ENCODE measurements around the gene PPM1H. TPM values are rescaled to one million over a fixed set of nuclear protein-coding genes. Genes with fewer than 3 reads are reported as not detected.

The PPM1H gene
- total RNA-seq, 2 experiments from 2014 or later: not detected

DNA sequence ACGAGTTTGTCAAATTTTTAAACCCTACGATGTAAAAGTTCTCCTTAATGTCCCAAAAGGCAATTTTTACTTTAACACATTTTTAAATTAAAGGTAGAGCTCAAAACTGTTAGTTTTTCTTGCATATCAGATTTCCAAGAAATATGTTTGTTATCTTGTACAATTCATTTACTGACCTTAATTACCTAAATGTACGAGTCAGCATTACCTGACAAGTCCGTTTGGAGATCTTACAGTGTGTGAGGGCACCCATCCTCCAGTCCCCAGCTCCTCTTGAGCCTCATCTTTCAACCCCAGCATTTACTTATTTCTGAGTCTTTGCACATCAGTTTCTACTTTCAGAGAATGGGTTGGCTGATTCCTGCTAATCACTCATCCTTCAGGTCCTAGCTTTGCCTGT, 23.7 kb downstream of the PPM1H start:
- Mint-ChIP-seq H3K36me3 (ENCODE audit: low read depth) (no peaks in the 10 kb centered on the region), H3K9me3 (no peaks in the 10 kb centered on the region), H3K4me1 (no peaks in the 10 kb centered on the region), H3K27me3 (peaks cover 18% of the 10 kb centered on the region), H3K4me3 (no peak overlapping the region), H3K27ac (no peak overlapping the region)
- CTCF ChIA-PET: no interaction called here
- no peak for DNase-seq
- POLR2A ChIA-PET: no interaction called here

DNA sequence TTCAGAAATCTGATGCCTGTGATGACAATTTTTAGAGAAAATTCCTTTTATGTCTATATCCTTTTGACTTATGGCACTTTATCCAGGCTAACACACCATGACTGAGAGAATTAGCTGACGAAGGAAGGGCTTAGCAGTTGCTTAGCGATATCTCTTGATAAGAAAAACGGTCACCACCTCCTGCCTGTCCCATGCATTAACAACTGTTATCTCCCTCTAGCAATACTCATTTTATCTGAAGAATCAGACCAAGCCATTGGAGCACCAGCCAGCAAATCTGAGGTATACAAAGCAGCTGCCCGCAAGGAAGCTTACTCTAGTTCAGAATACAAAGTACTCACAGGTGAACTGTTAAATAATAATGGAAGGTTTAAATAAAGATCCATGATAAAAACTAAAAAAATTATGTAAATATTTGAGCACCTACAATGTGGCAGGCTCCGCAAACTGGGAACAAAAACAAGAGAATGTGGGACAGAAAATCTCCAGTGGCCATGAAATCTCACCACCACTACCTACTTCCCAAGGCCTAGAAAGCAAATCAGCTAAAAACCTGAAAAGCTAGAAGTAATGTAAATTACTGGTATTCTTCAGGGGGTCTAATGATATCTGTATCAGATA, 24.3 kb downstream of the PPM1H start:
- peaks cover 18% of the 10 kb centered on the region for H3K27me3 Mint-ChIP-seq
- no peak overlapping the region for H3K27ac Mint-ChIP-seq
- no peaks in the 10 kb centered on the region for H3K9me3 Mint-ChIP-seq
- no peaks in the 10 kb centered on the region for H3K36me3 Mint-ChIP-seq (ENCODE audit: low read depth)
- CTCF ChIA-PET: no interaction called here
- no peaks in the 10 kb centered on the region for H3K4me1 Mint-ChIP-seq
- DNase-seq: no peak
- H3K4me3 Mint-ChIP-seq: no peak overlapping the region
- POLR2A ChIA-PET: no interaction called here

DNA sequence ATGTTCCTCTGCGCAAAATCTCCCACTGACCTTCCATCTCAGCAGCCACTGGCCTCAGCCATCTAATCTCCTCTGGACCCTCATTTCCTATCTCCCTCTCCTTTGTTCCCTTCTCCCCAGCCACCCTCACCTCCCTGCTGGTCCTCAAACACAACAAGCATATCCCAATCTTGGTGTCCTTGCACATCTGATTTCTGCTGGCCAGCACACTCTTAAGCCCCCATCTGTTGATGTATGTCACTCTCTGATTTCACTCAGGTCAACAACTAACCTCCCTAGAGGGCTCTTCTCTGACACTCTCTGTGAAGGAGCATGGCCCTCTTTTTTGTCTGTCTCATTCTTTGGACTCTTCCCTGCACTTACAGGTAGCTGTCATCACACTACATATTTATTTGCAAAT, 25.6 kb downstream of the PPM1H start:
- no peak overlapping the region for H3K27ac Mint-ChIP-seq
- DNase-seq: no peak
- no peaks in the 10 kb centered on the region for H3K36me3 Mint-ChIP-seq (ENCODE audit: low read depth)
- POLR2A ChIA-PET: no interaction called here
- H3K9me3 Mint-ChIP-seq: no peaks in the 10 kb centered on the region
- peaks cover 22% of the 10 kb centered on the region for H3K27me3 Mint-ChIP-seq
- H3K4me3 Mint-ChIP-seq: no peak overlapping the region
- H3K4me1 Mint-ChIP-seq: no peaks in the 10 kb centered on the region
- CTCF ChIA-PET: no interaction called here

DNA sequence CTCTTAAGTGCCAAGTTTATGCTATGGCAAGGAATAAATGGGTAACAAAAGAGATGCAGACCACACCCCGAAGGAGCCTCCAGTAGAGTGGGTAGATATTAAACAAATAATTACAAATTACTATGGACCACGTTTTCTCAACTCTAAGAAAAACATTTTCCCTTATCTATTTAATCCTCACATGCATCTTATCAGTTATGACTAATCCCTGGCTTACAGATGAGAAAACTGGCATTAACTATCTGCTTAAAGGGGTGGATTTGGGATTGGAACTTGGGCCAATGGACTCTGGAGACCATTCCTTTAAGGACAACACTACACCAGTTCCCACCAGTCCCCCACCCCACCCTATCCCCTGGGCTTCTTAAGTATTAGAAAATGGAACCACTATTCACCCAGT, 26.3 kb downstream of the PPM1H start:
- Mint-ChIP-seq H3K9me3 (no peaks in the 10 kb centered on the region), H3K27ac (no peak overlapping the region), H3K4me1 (no peaks in the 10 kb centered on the region), H3K27me3 (peaks cover 22% of the 10 kb centered on the region), H3K36me3 (ENCODE audit: low read depth) (no peaks in the 10 kb centered on the region), H3K4me3 (no peak overlapping the region)
- DNase-seq: no peak
- POLR2A ChIA-PET: no interaction called here
- CTCF ChIA-PET: no interaction called here

DNA sequence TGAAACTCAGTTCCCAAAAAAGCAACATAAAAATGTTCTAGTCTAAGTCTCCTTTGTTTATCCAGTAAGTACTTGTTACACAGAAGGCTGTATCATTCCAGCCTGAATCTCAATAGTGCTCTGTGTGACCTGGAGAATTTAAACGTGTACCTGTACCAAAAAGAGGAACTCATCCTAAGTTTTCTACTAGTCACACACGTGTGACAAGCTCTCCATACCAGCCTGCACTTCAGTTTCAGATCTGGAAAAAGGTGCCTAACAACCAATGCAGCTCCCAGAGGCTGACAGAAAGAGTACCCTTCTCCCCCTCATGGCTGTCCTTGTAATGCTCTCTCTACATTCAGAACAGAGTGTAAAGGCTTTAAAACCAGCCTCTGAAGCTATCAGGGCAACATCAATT, 27.4 kb downstream of the PPM1H start:
- Mint-ChIP-seq H3K27me3 (peaks cover 22% of the 10 kb centered on the region), H3K9me3 (no peaks in the 10 kb centered on the region), H3K4me1 (no peaks in the 10 kb centered on the region), H3K36me3 (ENCODE audit: low read depth) (no peaks in the 10 kb centered on the region), H3K27ac (no peak overlapping the region), H3K4me3 (no peak overlapping the region)
- DNase-seq: no peak
- ChIA-PET POLR2A (no interaction called here), CTCF (interaction anchor here (0.6 kb wide), 1 partner anchor 1407 kb away, joined by 4 read pairs; no protein-coding TSS in a partner anchor)

DNA sequence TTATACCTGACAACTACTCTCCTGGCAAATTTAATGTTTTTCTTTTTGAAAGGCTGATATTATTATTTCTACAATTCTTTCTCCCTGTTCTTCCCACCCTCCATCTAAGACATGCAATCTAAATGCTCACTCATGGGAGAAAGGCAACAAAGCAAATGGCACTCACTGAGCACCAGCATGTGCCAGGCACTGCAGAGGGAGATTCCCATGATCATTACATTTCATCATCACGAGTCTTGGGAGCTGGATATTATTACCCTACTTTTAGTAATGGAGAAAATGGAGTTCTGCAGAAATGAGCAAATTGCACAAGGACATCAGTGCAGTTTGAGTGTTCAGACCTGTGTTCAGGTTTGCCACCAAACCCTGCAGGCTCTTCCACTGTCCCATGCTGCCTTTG, 27.9 kb downstream of the PPM1H start:
- no peak for DNase-seq
- H3K4me1 Mint-ChIP-seq: no peaks in the 10 kb centered on the region
- no peaks in the 10 kb centered on the region for H3K9me3 Mint-ChIP-seq
- no peak overlapping the region for H3K4me3 Mint-ChIP-seq
- H3K27ac Mint-ChIP-seq: no peak overlapping the region
- ChIA-PET POLR2A (no interaction called here), CTCF (no interaction called here)
- no peaks in the 10 kb centered on the region for H3K36me3 Mint-ChIP-seq (ENCODE audit: low read depth)
- H3K27me3 Mint-ChIP-seq: peaks cover 22% of the 10 kb centered on the region

DNA sequence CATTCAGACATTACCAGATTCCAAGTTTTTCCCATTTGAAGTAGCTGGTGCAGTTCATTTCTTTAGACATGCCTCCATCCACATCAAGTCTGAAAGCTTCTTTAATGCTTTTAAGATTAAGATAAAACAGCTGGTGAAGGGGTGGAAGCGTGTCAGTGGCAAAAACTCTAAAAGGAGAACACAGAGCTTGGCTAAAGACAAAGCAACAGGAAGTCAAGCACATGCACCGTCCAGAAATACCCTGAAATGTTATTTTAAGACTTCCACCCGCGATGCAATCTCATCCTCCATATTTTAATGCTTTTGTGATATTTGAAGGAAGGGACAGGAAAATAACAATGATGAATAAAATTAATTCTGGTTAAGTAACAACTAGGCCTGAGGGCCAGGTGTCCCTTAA, 31.8 kb downstream of the PPM1H start:
- POLR2A ChIA-PET: no interaction called here
- peaks cover 11% of the 10 kb centered on the region for H3K27me3 Mint-ChIP-seq
- H3K27ac Mint-ChIP-seq: no peak overlapping the region

DNA sequence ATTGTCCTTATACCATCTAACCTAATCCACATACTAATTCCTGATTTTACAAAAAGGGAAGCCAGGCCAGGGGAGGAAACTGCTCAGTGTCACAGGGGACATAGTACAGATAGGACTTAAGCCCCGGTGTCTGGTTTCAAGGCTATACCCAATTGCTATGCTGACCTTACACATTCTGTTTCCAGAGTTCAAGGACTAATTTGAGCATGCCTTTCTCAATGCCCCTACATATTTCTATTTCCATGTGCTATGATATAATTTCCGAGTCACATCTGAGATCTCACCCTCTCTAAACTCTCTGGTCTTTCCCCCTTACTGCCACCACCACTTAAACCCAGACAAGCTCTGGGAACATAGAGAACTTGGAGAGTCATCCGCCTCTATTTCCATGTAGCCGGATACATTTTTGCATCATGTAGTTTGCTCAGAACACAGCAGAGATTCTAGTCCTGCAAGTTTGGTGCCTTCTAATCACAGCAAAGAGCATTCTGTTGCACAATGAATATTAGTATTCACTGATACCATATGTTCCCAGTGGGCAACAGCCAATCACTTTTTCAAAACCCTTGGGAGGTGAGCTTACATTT, 34.2 kb downstream of the PPM1H start:
- Mint-ChIP-seq H3K36me3 (ENCODE audit: low read depth) (no peaks in the 10 kb centered on the region), H3K9me3 (no peaks in the 10 kb centered on the region), H3K27me3 (peaks cover 4% of the 10 kb centered on the region), H3K4me3 (no peak overlapping the region), H3K27ac (no peak overlapping the region), H3K4me1 (no peaks in the 10 kb centered on the region)
- DNase-seq: no peak
- ChIA-PET CTCF (no interaction called here), POLR2A (no interaction called here)

More for the DNA sequence above, 31.8 kb downstream of the PPM1H start:
- no peaks in the 10 kb centered on the region for H3K4me1 Mint-ChIP-seq
- CTCF ChIA-PET: no interaction called here
- no peak for DNase-seq
- H3K36me3 Mint-ChIP-seq (ENCODE audit: low read depth): no peaks in the 10 kb centered on the region
- H3K4me3 Mint-ChIP-seq: no peak overlapping the region
- H3K9me3 Mint-ChIP-seq: no peaks in the 10 kb centered on the region

DNA sequence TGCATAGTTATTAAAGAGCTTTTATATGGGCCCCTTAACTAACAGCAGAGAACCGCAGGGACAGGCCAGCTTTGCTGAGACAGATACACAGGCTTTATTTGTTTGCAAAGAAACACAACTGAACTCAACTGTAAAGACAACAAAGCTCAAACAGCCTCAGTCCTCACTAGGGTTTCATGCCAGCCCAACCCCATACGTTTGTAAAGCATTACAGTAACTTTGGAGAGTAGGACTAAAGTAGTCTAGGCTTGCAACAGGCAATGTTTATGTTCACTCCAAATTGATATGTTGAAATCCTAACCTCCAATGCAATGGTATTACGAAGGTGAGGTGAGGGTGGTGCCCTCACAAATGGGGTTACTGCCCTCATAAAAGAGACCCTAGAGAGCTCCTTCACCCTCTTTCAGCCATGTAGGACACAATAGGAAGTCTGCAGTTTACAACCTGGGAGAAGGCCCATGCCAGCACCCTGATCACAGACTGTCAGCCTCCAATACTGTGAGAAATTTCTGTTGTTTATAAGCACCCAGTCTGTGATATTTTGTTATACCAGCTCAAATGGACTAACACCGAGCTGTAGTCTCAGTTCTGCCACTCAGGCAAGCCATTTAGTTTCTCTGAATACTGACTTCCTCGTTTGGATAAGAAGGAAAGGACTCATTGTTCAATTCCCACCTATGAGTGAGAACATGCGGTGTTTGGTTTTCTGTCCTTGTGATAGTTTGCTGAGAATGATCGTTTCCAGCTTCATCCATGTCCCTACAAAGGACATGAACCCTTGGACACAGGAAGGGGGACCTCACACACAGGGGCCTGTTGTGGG, 35.2 kb downstream of the PPM1H start:
- H3K4me3 Mint-ChIP-seq: no peak overlapping the region
- CTCF ChIA-PET: no interaction called here
- H3K27ac Mint-ChIP-seq: no peak overlapping the region
- H3K4me1 Mint-ChIP-seq: no peaks in the 10 kb centered on the region
- H3K36me3 Mint-ChIP-seq (ENCODE audit: low read depth): no peaks in the 10 kb centered on the region
- DNase-seq: no peak
- H3K9me3 Mint-ChIP-seq: no peaks in the 10 kb centered on the region
- POLR2A ChIA-PET: no interaction called here
- no peaks in the 10 kb centered on the region for H3K27me3 Mint-ChIP-seq

DNA sequence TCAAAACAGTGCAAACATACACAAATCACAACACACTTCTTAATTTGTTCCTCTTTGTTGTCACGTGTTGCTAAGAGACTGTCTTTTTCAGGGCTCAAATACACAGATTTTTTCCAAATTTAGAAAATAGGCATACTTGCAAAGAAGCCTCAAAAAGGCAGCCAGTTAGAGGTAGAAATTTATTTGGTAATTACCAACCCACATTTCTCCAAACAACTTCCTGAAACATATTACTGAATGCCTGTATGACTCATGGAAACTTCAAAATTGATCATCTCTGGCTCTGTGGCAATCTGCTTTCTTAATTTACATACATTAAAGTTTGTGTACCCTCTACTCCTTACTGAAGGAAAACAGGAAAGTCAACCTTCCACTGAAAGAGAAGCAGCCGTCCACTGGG, 36.4 kb downstream of the PPM1H start:
- H3K36me3 Mint-ChIP-seq (ENCODE audit: low read depth): no peaks in the 10 kb centered on the region
- H3K4me1 Mint-ChIP-seq: no peaks in the 10 kb centered on the region
- H3K4me3 Mint-ChIP-seq: no peak overlapping the region
- no peaks in the 10 kb centered on the region for H3K9me3 Mint-ChIP-seq
- no peak overlapping the region for H3K27ac Mint-ChIP-seq
- ChIA-PET POLR2A (no interaction called here), CTCF (no interaction called here)
- no peaks in the 10 kb centered on the region for H3K27me3 Mint-ChIP-seq
- no peak for DNase-seq

DNA sequence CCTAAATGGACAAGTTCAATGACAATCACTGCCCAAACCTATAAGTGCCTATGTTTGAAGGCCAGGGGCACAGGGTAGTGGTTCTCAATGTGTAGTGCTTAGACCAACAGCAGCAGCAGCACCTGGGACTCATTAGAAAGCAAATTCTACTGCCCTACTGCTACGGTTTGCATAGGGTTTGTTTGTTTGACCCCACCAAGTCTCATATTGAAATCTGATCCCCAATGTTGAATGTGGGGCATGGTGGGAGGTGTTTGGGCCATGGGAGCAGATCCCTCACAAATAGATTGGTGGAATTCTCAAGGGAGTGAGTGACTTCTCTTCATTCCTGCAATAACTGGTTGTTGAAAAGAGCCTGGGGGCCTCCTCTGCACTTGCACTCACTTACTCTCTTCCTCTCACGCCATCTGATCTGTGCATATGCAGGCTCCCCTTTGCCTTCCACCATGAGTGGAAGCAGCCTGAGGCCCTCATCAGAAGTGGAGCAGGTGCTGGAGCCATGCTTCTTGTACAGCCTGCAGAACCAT, 39.5 kb downstream of the PPM1H start:
- no peaks in the 10 kb centered on the region for H3K27me3 Mint-ChIP-seq
- H3K4me1 Mint-ChIP-seq: peaks cover 2% of the 10 kb centered on the region
- ChIA-PET CTCF (no interaction called here), POLR2A (no interaction called here)
- DNase-seq: no peak
- no peak overlapping the region for H3K4me3 Mint-ChIP-seq
- H3K27ac Mint-ChIP-seq: no peak overlapping the region
- H3K9me3 Mint-ChIP-seq: no peaks in the 10 kb centered on the region
- H3K36me3 Mint-ChIP-seq (ENCODE audit: low read depth): no peaks in the 10 kb centered on the region

DNA sequence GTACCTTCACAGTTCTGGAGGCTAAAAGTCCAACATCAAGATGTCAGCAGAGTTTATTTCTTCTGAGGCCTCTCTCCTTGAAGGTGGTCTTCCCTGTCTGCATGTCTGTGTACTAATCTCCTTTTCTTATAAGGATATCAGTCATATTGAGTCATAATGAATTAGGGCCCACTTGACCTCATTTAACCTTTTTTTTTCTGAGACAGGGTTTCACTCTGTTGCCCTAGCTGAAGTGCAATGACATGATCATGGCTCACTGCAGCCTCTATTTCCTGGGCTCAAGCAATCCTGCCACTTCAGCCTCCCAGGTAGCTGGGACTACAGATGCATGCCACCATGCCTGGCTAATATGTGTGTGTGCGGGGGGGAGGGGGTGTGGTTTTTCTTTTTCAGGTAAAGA, 41.7 kb downstream of the PPM1H start:
- no peak for DNase-seq
- no peaks in the 10 kb centered on the region for H3K9me3 Mint-ChIP-seq
- POLR2A ChIA-PET: no interaction called here
- CTCF ChIA-PET: no interaction called here
- H3K27me3 Mint-ChIP-seq: no peaks in the 10 kb centered on the region
- H3K4me3 Mint-ChIP-seq: no peak overlapping the region
- H3K36me3 Mint-ChIP-seq (ENCODE audit: low read depth): no peaks in the 10 kb centered on the region
- H3K27ac Mint-ChIP-seq: no peak overlapping the region
- peaks cover 2% of the 10 kb centered on the region for H3K4me1 Mint-ChIP-seq

DNA sequence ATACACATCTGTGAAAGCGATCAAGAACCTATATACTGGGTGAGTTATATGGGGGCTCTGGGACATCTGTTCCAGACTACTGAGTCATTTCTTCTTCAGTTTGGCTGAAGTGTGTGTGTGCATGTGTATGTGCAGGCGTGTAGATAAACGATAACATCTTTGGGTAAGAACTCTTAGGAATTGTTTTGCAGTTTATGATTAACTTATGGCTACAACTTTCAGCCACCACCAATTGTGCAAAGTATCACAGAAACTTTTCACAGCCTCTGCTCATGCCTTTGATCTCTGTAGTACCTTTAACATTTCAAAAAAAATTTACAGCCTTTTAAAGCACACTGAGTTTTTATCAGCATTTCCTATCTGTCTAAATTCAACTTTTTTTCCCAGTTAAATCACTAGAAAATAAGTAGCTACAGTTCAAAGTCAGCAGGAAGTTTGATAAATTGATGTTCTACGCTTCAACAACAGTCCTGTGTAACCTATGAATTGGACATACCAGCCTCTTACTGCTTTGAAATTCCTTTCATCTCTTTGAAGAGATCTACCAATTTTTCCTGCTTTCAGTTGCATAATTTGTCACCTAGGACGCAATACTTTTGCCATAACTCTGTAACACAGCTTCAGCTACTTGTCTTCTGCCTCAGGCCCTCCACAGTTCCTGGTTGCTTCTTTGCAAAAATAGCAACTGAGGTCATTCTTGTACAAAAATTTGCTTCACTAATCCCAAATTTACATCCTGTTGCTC, 43.0 kb downstream of the PPM1H start:
- Mint-ChIP-seq H3K9me3 (no peaks in the 10 kb centered on the region), H3K4me3 (no peak overlapping the region), H3K27ac (no peak overlapping the region), H3K4me1 (peaks cover 2% of the 10 kb centered on the region), H3K36me3 (ENCODE audit: low read depth) (no peaks in the 10 kb centered on the region), H3K27me3 (no peaks in the 10 kb centered on the region)
- DNase-seq: no peak
- CTCF ChIA-PET: no interaction called here
- POLR2A ChIA-PET: no interaction called here

All from activated CD4-positive, alpha-beta T cell treated with anti-CD3 and anti-CD28 coated beads, Interleukin-2, amount 10 ng/mL, durations not matched to agents 7 days and 5 days (primary cell).